Gastrocnemius medialis (tissue), 4 donors: ENCODE data around the gene LRRC61. TPM values are rescaled to one million over a fixed set of nuclear protein-coding genes. Genes with fewer than 3 reads are reported as not detected.

ENCODE experiments used
- ATAC-seq, 2 donors: fragments of 150-250 bp; one replicate each; pipeline ENCODE4 v1.9.1; 2016
- DNase-seq, 2 donors: peaks; one replicate each; pipeline ENCODE4 v3.0.0-alpha.2; 2019
- H3K27ac ChIP-seq, 4 donors: fragments of 200-600 bp; sonication (generic); 1 replicate in 1 of 4; 2 replicates in 3 of 4; pipeline ENCODE4 v1.5.1; 2016 to 2018; ENCODE audit warnings: mild to moderate bottlenecking in 2 of 4, moderate library complexity in 1 of 4
- H3K27me3 ChIP-seq, 3 donors: fragments of 200-600 bp; sonication (generic) in 2 of 3; 1 replicate in 1 of 3; 2 replicates in 2 of 3; pipeline versions ENCODE4 v1.5.1 to v1.6.0; 2016 to 2019; ENCODE audit warnings: mild to moderate bottlenecking in 1 of 3, moderate library complexity in 1 of 3
- H3K36me3 ChIP-seq, 2 donors: fragments of 200-600 bp; sonication (generic) in 1 of 2; one replicate each; pipeline ENCODE4 v1.5.1; 2017 to 2018
- H3K4me1 ChIP-seq, 2 donors: fragments of 200-600 bp; sonication (generic) in 1 of 2; one replicate each; pipeline ENCODE4 v1.5.1; 2016 to 2017; ENCODE audit warnings: mild to moderate bottlenecking in 2 of 2
- H3K4me3 ChIP-seq, 4 donors: fragments of 200-600 bp; sonication (generic) in 3 of 4; 1 replicate in 1 of 4; 2 replicates in 3 of 4; pipeline ENCODE4 v1.5.1; 2016 to 2019; ENCODE audit warnings: mild to moderate bottlenecking in 2 of 4
- H3K9me3 ChIP-seq, 3 donors: fragments of 200-600 bp; sonication (generic) in 2 of 3; 1 replicate in 1 of 3; 2 replicates in 2 of 3; pipeline ENCODE4 v1.5.1; 2016 to 2019
- CTCF ChIP-seq, 5 experiments: fragments of 450-650 bp in 3 of 5; fragments of 200-600 bp in 2 of 5; sonication (generic) in 2 of 5; IDR thresholded peaks in 4 of 5; conservative IDR thresholded peaks in 1 of 5; 1 replicate in 4 of 5; 2 replicates in 1 of 5; pipeline ENCODE4 v1.5.1; 2016 to 2019; ENCODE audit warnings: antibody characterized with exemption in 5 of 5, mild to moderate bottlenecking in 3 of 5, moderate library complexity in 3 of 5
- POLR2A ChIP-seq, 2 donors: fragments of 450-650 bp; IDR thresholded peaks; one replicate each; pipeline ENCODE4 v1.6.1; 2017; ENCODE audit warnings: antibody characterized with exemption in 2 of 2, mild to moderate bottlenecking in 2 of 2, moderate library complexity in 2 of 2
- in situ Hi-C, 4 donors: fragments of 200-750 bp; cut with MboI; loops; one replicate each; pipeline versions ENCODE4 v1.15.0 to v1.8.0; 2017; ENCODE audit warnings: low sequenced_read_pairs in 4 of 4
- intact Hi-C: fragments of 100-400 bp; cut with DNase I; formaldehyde crosslinking; loops from one replicate; pipeline ENCODE4 v1.15.1; 2023; ENCODE audit warnings: low total_unique reads
- total RNA-seq, 4 donors: library from RNA; depleted of rRNA; stranded (reverse); fragments of >200 nt; gene quantifications; one replicate each; pipeline versions ENCODE4 v1.1.0 to v1.2.3, GENCODE V29; 2016

The LRRC61 gene
- total RNA-seq, 4 donors from 2014 or later = 0.62 to 6.8 (median 1.9) TPM

- intact Hi-C loops (no loop called here), in situ Hi-C loops (no loop called here)
- H3K27me3 ChIP-seq = peaks cover 0 to 8% (median 7%) of the 10 kb centered on the region in 3 donors
- no peak overlapping the region for H3K4me3 ChIP-seq
- TF ChIP-seq CTCF (IDR thresholded peaks at IDR 0.05 in 4 of 5, conservative IDR thresholded peaks at IDR 0.05 in 1 of 5) = no peak
- TF ChIP-seq POLR2A (IDR thresholded peaks at IDR 0.05) = no peak
- ATAC-seq (no peak), DNase-seq (no peak)
- no peak overlapping the region for H3K27ac ChIP-seq
- no peaks in the 10 kb centered on the region for H3K36me3 ChIP-seq
- H3K4me1 ChIP-seq = peaks cover 4 to 7% of the 10 kb centered on the region in 2 donors
- no peaks in the 10 kb centered on the region for H3K9me3 ChIP-seq
Observed at GRCh38 chr7:150326657-150327268, 3.6 kb downstream of the LRRC61 start.

- no peak for ATAC-seq
- H3K4me1 ChIP-seq = peaks cover 4 to 7% of the 10 kb centered on the region in 2 donors
- in situ Hi-C loops = no loop called here
- H3K36me3 ChIP-seq = no peaks in the 10 kb centered on the region
- H3K27me3 ChIP-seq = peaks cover 0 to 8% (median 7%) of the 10 kb centered on the region in 3 donors
- intact Hi-C loops = no loop called here
- TF ChIP-seq POLR2A (IDR thresholded peaks at IDR 0.05) = no peak
- no peak for TF ChIP-seq CTCF (IDR thresholded peaks at IDR 0.05 in 4 of 5, conservative IDR thresholded peaks at IDR 0.05 in 1 of 5)
- H3K4me3 ChIP-seq = no peak overlapping the region
- DNase-seq = no peak
- no peaks in the 10 kb centered on the region for H3K9me3 ChIP-seq
- no peak overlapping the region for H3K27ac ChIP-seq
Observed at GRCh38 chr7:150327308-150327707, 4.2 kb downstream of the LRRC61 start.

- Histone ChIP-seq H3K4me3 (no peak overlapping the region), H3K4me1 (no peaks in the 10 kb centered on the region), H3K9me3 (no peaks in the 10 kb centered on the region), H3K27ac (no peak overlapping the region), H3K27me3 (no peaks in the 10 kb centered on the region), H3K36me3 (no peaks in the 10 kb centered on the region)
- intact Hi-C loops (no loop called here), in situ Hi-C loops (no loop called here)
- no peak for DNase-seq
- TF ChIP-seq POLR2A (IDR thresholded peaks at IDR 0.05) (no peak), CTCF (IDR thresholded peaks at IDR 0.05 in 4 of 5, conservative IDR thresholded peaks at IDR 0.05 in 1 of 5) (no peak)
- ATAC-seq = no peak
Observed at GRCh38 chr7:150329331-150330120, 6.4 kb downstream of the LRRC61 start.

- H3K4me1 ChIP-seq = no peaks in the 10 kb centered on the region
- no peak for TF ChIP-seq CTCF (IDR thresholded peaks at IDR 0.05 in 4 of 5, conservative IDR thresholded peaks at IDR 0.05 in 1 of 5)
- TF ChIP-seq POLR2A (IDR thresholded peaks at IDR 0.05) = no peak
- no peak overlapping the region for H3K4me3 ChIP-seq
- in situ Hi-C loops (no loop called here), intact Hi-C loops (no loop called here)
- no peaks in the 10 kb centered on the region for H3K27me3 ChIP-seq
- no peaks in the 10 kb centered on the region for H3K36me3 ChIP-seq
- no peaks in the 10 kb centered on the region for H3K9me3 ChIP-seq
- DNase-seq (no peak), ATAC-seq (no peak)
- H3K27ac ChIP-seq = no peak overlapping the region
Observed at GRCh38 chr7:150330211-150330885, 7.2 kb downstream of the LRRC61 start.
